ENCODE data around the gene TRAK2.
A peak's percentile ranks its signal among the peaks of the same experiment; 100 is the strongest.
"Not testable (repeated sequence)": the region's sequence is repeated elsewhere in the genome, so short reads cannot be mapped to it uniquely, and the experiment has no call there.

Gene TRAK2, protein sequence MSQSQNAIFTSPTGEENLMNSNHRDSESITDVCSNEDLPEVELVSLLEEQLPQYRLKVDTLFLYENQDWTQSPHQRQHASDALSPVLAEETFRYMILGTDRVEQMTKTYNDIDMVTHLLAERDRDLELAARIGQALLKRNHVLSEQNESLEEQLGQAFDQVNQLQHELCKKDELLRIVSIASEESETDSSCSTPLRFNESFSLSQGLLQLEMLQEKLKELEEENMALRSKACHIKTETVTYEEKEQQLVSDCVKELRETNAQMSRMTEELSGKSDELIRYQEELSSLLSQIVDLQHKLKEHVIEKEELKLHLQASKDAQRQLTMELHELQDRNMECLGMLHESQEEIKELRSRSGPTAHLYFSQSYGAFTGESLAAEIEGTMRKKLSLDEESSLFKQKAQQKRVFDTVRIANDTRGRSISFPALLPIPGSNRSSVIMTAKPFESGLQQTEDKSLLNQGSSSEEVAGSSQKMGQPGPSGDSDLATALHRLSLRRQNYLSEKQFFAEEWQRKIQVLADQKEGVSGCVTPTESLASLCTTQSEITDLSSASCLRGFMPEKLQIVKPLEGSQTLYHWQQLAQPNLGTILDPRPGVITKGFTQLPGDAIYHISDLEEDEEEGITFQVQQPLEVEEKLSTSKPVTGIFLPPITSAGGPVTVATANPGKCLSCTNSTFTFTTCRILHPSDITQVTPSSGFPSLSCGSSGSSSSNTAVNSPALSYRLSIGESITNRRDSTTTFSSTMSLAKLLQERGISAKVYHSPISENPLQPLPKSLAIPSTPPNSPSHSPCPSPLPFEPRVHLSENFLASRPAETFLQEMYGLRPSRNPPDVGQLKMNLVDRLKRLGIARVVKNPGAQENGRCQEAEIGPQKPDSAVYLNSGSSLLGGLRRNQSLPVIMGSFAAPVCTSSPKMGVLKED

DNA sequence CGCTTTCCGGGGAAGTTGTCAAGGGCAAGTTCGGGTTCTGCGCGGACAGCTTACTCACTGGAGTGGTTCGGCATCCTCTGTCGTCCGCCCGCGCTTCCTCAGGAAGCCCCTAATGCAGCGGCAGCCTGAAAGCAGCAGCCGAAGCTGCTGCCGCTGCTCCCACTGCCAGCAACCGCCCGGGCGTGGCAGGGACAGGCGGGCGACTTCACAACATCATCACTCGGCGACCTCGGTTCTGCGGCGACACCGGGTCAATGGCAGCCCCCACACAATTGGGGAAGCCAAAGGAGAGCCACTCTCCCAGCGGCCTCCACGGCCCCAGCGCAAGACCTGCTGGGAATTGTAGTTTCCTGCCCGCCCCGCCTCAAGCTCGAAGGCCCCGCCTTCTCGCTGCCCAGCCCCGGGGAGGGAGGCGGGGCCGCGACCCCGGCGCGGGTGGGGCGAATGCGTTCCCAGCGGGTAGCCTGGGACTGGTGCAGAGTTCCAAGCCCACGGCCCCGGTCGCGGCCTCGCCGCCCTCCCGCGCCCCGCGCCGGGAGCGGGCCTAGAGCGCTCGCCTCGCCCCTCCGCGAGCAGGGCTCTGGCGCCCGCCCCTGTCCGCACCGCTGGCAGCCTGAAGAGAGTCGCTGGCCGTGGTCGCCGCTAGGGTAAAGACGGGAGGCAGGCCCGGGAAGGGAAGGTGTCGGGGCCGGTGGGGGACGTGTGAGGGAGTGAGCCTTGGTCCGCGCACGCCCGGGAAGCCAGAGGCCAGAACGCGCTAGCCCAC, at the start of gene TRAK2, which contains the start of gene STRADB:
TRAK2 (minus strand) TSS at position 167 of the 766 bp plus-strand sequence. CDS start 30,951 bp downstream, outside the sequence.
STRADB (plus strand) TSS at position 449 of the 766 bp plus-strand sequence. CDS start 3,101 bp downstream, outside the sequence.
- TF ChIP-seq ZNF274 (IDR thresholded peaks at IDR 0.05; ENCODE audit: low read depth, low read length): no peak
- peak within 1 kb of the TSS; percentile 77 for H3K4me3 ChIP-seq (ENCODE audit: low read length)

DNA sequence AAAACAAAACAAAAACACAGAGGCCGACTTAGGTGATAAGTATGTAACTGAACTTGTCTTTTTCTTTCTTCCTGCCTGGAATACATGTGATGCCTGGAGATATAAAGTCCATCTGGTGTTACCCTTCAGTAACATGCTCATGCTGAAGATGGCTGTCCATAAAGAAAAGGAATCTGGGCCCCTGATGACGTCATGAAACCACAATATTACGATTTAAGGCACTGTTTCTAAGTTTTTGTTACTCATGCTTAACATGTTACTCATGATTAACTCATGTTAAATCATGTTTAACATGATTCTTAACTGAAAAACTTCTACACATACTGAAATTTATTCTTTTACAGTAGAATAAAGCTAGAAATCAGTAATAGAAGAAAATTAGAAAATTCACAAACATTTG, 49.3 kb upstream of the TRAK2 start:
- no peak overlapping the region for H3K4me3 ChIP-seq (ENCODE audit: low read length)
- no peak for TF ChIP-seq ZNF274 (IDR thresholded peaks at IDR 0.05; ENCODE audit: low read depth, low read length)

DNA sequence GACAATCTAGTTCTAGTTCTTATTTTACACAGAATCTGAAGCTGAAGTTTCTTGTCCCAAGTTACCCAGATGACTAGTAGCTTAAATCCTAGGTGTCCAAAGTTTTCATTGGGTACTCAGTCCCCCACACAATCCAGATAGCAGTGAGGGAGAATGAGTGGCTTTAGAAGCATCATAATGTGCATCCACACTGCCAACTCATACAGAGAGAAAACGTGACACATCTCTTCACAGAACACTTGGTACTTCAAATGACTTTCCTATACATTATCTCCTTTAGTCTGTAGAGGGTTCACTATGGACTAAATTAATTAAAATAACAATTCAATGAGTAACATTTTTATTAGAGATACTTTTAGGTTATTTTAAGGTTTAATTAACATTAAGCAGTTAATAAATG, 45.5 kb upstream of the TRAK2 start:
- TF ChIP-seq ZNF274 (IDR thresholded peaks at IDR 0.05; ENCODE audit: low read depth, low read length): no peak
- H3K4me3 ChIP-seq (ENCODE audit: low read length): no peak overlapping the region

DNA sequence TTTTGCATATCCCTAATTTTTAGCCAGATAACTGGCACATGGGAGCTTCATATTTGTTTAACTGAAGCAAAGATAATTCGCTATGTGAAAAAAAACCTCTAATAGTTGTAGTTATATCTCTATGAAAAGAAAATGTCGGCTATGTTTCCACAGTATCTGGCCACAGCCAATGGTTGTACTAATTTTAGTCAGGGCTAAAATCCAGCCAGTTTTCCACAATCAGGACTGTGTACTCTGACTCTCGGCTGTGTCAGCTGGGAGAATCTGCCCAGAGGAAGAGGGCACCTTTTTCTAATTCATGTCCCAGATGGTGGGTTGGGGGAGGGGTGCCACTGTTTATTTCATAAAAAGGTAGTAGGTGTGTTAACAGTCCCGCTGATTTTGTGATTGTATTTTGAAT, 39.0 kb upstream of the TRAK2 start:
- H3K4me3 ChIP-seq (ENCODE audit: low read length): no peak overlapping the region
- TF ChIP-seq ZNF274 (IDR thresholded peaks at IDR 0.05; ENCODE audit: low read depth, low read length): no peak

DNA sequence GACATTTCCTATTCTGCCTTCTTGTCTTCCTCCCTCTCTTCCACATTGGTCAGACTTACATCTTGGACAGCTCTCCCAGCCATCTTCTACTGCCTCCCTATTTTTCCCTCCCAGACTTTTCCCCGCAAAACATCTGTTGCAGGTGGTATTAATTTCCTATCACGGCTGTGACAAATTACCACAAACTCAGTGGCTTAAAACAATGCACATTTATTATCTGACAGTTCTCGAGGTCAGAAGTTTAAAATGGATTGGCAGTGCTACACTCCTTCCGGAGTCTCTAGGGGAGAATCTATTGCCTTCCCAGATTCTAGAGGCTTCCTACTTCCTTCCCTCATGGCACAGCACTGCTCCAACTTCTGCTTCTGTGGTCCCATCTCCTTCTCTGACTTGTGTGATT, 33.5 kb upstream of the TRAK2 start:
- TF ChIP-seq ZNF274 (IDR thresholded peaks at IDR 0.05; ENCODE audit: low read depth, low read length): no peak
- no peak overlapping the region for H3K4me3 ChIP-seq (ENCODE audit: low read length)

DNA sequence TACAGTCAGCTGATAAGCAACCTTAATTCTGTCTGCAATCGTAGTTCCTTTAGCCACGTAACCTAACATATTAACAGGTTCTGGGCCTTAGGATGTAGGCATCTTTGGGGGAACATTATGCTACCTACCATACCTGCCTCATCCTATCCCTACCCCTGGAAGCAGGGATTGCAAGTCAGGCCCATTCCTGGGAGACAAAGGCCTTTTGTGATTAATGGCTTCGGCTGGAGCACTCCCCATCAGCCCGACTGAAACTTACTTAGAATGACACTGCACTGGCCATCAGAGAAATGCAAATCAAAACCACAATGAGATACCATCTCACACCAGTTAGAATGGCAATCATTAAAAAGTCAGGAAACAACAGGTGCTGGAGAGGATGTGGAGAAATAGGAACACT, 32.5 kb upstream of the TRAK2 start:
- H3K4me3 ChIP-seq (ENCODE audit: low read length): not testable (repeated sequence)

DNA sequence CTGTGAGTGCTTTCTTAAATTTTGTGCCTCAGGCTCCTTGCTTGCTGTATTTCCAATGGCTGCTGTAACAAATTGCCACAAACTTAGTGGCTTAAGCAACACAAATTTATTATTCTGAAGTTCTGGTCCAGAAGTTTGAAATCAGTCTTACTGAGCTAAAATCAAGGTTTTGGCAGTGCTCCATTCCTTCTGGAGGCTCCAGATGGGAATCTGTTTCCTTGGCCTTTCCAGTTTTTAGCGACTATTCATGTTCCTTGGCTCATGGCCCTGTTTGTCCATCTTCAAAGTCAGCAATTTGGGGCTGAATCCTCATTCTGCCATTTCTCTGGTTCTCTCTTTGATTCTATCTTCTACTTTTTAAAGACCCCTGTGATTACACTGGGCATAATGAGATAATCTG, 32.1 kb upstream of the TRAK2 start:
- TF ChIP-seq ZNF274 (IDR thresholded peaks at IDR 0.05; ENCODE audit: low read depth, low read length): no peak
- no peak overlapping the region for H3K4me3 ChIP-seq (ENCODE audit: low read length)

DNA sequence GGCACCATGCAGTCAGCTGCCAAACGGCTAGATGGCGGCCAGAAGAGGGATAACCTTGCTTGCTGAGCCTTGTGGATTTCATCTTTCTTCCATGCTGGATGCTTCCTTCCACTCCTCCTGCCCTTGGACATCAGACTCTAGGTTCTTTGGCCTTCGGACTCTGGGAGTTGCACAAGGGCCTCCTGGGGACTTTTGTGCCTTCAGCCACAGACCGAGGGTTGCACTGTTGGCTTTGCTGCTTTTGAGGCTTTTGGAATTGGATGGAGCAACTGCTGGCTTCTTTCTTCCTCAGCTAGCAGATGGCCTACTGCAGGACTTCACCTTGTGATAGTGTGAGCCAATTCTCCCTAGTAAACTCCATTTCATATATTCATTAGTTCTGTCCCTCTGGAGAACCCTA, 31.3 kb upstream of the TRAK2 start:
- TF ChIP-seq ZNF274 (IDR thresholded peaks at IDR 0.05; ENCODE audit: low read depth, low read length): no peak
- no peak overlapping the region for H3K4me3 ChIP-seq (ENCODE audit: low read length)

DNA sequence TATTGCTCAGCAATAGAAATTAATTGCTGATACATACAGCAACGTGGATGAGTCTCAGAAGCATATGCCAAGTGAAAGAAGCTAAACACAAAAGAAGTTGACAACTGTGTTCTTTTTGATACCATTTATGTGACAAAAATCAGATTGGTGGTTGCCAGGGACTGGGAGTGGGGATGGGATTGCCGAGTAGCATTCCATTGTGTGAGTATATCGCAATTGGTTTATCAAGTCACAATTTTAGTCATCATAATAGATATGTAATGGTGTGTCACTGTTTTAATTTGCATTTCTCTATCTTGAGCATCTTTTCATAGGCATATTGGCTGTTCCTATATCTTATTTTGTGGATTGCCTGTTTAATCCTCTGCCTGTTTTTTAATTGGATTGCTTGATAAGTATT, 21.2 kb upstream of the TRAK2 start:
- no peak for TF ChIP-seq ZNF274 (IDR thresholded peaks at IDR 0.05; ENCODE audit: low read depth, low read length)
- no peak overlapping the region for H3K4me3 ChIP-seq (ENCODE audit: low read length)

DNA sequence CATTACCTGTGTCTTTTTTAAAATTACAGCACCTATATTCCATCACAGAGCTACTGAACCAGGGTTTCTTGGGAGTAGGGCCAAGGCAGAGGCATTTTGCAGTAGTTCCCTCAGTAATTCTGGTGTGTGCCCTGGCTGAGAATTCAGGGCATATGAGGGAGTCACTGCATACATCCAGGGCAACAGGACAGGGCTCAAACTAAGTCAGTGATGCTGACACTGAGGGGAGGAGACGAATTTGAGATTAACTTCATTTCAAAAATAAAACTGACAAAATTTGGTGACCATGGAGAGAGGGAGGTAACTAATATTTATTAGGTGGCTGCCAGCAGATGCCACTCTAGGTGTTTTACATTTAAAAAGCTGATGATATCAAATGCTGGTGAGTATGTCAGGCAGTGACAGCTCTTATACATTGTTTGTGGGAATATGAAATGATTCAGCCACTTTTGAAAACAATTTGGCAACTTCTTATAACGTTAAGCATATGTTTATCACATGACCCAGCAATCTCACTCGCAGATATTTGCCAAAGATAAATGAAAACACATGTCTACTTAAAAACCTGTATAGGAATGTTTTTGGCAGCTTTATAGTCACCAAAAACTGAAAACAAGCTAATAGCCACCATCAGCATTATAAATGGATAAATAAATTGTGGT, 20.6 kb upstream of the TRAK2 start:
- no peak overlapping the region for H3K4me3 ChIP-seq (ENCODE audit: low read length)
- TF ChIP-seq ZNF274 (IDR thresholded peaks at IDR 0.05; ENCODE audit: low read depth, low read length): no peak

DNA sequence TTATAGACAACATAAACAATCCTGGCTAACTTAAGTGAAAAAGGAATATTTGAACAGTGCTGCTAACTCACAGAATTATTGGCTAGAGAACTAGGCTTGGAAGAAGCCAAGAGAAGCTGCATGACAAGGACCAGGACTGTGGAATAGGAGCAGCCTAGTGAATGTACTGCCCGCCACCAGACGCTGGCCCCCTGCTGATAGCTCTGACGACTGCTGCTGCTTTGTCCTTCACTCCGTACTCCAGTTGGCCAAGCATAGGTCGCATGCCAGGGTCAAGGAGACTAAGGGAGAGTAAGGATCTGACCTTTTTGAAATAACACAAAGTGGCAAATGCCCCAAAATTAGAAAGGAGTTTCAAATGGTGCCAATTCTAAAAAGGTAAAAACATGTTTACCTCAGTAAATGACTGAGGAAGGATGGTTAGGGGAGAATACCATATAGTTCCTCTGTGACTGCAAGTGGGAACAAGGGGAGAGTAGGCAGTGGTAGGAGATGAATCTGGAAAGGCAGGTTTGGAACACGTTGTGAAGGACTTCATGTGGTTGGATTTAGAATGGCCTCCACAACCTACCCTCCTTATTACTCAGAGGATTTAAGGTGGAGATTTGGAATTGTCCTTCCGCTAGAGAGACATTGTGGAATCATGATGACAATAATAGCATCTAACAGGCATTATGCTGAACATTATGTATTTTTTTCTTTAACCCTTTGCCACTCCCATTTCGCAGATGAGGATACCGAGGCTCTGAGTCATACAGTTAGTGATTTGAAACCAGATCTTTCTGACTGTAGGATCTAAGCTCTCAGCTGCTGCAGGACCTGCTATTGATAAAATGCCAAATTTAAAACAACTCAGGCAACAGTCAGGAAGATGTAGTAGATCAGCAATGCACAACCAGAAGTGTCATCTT, 19.8 kb upstream of the TRAK2 start:
- TF ChIP-seq ZNF274 (IDR thresholded peaks at IDR 0.05; ENCODE audit: low read depth, low read length): no peak
- no peak overlapping the region for H3K4me3 ChIP-seq (ENCODE audit: low read length)

DNA sequence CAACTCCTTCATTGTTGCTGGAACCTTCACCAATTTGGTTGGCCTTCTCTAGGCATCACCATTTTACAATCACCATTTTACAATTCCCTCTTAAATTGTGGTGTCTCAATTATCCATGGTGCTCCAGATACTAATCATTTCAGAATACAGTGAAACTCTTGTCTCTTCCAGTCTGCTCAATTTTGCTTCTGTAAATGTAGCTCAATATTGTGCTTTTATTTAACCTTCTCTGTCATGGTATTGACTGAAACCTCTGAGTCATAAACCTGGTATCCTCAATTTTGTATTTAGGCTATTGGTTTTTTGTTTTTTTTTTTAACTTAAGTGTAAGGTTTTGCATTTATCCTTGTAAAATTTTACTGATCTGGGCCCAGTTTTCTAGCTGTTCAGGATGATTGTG, 16.4 kb upstream of the TRAK2 start:
- H3K4me3 ChIP-seq (ENCODE audit: low read length): no peak overlapping the region
- TF ChIP-seq ZNF274 (IDR thresholded peaks at IDR 0.05; ENCODE audit: low read depth, low read length): no peak
